GM21423 (cell line): ENCODE results near the gene XXYLT1.

Experiments used
- ATAC-seq: cut with Tn5 transposase; IDR thresholded peaks from one replicate; pipeline ENCODE4 v1.9.1; 2021; ENCODE audit warnings: mild to moderate bottlenecking, moderate library complexity; ENCODE audit not compliant: unreplicated experiment

XXYLT1 gene

DNA sequence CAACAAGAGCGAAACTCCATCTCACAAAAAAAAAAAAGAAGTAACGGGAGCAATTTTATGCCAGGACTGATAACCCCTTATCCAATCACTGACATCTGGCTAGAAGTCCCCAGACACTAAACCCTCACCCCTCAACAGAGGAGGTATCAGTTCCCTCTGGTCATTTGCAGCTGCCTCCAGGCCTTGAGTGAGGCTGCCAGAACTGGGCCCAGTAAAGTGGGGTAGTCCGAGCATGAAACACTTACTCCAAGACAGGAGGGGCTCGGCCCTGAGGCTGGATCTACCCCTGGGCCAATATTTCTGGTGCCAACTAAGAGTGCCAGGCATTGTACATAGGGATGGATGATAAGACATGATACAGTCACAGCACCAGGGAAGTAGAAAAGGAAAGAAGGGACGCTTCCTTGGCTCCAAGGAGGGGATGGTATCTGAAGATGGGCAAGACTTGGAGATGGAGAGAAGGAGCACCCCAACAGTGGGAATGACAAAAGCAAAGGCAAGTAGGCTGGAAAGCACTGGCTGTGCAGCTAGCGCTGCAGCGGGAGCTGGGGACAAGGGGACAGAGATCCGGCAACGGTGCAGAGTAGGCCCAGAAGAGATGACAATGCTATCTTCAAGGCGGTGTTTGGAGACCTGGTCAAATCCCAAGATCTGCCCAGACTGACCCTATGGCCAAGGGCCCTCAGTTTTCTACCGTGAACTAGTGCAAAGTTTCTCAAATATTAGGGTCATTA is 2.2 kb downstream of the XXYLT1 start:
- ATAC-seq: no peak

DNA sequence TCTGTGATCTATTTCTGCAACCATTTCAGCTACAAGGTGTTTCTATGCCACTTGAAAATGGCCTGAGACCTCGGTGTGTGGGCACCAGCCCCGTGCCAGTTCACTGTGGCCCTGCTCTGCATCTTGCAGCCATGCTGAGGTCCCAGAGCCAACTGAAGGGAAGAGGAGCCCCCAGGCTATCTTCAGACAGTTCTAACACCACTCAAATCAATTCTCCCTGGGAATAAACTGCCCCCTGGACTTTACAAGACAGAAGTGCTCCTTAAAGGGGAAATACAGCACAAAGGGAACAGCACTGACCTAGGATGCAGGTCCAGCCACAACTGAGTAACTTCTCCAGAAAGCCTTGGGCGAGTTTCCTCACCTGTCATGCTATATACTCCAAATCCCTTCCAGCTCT is 3.9 kb downstream of the XXYLT1 start:
- no peak for ATAC-seq

DNA sequence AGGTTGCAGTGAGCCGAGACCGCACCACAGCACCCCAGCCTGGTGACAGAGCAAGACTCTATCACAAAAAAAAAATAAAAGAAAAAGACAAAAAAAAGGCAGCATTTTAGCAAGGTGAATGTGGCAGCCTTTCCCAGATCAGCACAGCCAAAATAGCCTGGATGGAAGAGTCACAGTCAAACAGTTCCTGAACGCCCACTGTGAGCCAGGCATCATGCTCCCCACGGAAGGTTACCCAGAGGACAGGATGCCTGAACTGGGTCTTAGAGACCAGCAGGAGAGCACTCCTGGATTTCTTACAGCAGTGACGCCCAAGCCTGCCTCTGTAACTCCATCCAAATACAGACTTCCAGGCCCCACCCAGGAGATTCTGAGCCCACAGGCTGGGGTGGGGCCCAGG is 4.5 kb downstream of the XXYLT1 start:
- no peak for ATAC-seq

DNA sequence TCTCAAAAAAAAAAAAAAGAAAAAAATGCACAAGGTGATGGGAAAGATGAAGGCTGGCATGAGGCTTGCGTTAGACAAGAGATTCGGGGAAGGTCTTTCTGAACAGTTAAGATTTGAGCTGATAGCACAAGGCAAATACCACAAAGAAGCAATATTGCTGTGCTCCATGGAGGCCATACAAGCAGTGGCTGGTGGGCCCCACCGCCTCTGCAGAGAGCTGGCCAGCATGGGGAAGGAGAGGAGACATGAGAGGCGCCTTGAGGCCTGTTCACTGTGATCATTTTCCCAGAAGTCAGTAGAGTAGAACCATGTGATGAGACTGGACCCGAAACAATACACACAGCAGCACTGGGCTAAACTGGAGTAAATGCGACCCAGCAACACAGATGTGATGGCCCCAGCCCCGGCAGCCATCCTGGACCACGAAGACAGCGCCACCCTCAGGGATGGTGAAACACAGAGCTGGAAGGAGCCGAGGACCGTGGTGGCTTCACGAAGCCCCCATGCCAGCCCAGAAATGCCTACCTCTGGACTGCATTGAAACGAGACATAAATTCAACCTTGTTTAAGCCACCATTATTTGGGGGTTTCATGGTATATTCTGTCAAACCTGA is 5.5 kb downstream of the XXYLT1 start:
- no peak for ATAC-seq

DNA sequence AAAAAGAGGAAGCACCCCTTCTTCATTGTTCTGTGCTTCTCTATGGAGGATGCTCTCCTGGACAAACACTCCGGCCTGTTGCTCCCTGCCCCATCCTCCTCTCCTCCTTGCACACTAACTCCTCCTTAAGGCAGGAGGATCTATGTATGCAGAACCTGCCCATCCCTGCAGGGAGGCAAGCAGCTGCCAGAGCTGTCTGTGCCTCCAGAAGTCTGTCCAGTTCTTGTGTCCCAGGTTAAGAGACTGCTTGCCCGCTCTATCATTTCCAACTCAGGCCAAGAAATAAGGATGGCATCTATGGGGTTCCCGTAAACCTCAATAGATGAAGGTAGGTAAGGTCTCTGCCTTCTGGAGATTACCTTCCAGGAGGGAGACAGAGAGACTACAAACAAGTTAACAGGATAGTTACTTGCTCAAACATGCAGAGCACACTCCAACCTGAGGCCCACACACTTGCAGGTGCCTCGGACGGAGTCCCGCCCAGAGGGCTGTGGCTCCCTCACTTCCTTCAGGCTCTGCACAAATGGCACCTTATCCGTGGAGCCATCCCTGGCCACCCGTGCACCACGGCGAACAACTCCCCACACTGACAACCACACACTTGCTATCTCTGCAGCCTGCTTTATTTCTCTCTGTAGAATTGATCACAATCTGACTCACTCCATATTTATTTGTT is 6.9 kb downstream of the XXYLT1 start:
- ATAC-seq: no peak

DNA sequence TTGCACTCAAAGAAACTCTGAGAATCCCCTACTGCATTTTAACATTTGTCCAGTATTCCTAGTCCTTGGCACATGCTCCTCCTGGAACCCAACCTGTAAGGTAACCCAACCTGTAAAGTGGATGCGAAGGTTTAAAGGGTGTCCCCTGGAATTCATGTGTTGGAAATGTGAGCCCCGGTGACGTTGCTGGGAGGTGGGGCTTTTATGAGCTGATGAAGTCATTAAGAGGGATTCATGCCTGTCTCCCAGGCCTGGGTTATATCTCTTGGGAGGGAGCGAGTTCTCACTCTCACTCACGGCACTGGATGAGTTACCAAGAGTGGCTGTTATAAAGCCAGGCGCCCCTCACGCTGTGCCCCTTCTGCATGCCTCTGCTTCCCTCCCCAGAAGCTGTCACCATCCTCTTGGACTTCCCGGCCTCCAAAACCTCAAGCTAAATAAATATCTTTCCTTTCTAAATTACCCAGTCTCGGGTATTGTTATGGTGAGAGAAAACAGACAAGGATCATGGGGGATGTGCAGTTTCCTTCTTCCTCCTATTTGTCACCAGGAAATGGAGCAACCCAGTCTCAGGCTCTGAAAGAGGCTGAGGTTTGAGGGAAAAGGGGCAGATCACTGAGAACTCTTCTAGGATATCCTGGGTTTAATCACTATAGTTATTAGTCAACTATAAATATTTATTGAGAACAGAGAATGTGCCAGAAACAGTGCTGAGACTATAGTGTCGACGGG is 7.6 kb downstream of the XXYLT1 start:
- no peak for ATAC-seq

DNA sequence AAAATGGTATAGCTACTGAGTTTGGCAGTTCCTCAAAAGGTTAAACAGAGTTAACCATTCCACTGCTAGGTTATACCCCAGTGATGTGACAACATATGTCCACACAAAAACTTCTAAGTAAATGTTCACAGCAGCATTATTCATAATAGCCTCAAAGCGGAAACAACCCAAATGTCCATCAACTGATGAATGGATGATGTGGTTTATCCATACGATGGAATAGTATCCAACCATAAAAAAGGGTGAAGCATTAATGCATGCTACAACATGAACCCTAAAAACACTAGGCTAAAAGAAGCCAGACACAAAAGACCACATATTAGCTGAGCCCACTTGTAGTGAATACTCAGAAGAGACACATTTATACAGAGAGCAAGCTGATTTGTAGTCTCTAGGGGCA is 9.0 kb downstream of the XXYLT1 start:
- no peak for ATAC-seq

DNA sequence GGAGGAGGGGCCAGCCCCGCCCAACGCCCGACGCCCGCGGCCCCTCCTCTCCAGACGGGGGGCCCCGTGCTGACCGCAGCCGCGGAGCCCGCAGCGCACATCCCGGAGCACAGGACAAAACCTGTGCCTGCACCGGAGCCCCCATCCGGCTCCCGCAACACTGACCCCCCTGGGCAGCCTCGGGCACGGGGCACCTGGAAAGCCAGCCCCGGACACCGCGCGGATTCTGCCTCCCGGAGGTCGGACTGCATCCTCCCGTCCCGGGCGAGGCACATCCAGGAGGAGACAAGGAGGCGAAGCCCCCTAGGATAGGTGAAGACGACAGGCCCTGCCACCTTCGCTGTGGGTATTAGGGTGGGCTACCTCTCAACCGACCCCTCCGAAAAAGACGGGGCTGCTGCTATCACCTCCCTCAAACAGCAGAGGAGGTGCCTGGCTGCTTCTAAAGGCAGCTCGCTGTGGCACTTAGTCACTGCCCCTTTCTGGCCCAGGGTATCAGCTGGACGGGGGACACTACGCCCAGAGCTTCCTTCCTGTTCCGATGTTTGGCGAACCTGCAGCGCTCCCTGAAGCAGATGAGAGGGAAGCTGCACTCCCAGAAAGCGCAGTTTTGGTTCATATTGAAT is 10.6 kb downstream of the XXYLT1 start:
- ATAC-seq: peak; percentile 3

DNA sequence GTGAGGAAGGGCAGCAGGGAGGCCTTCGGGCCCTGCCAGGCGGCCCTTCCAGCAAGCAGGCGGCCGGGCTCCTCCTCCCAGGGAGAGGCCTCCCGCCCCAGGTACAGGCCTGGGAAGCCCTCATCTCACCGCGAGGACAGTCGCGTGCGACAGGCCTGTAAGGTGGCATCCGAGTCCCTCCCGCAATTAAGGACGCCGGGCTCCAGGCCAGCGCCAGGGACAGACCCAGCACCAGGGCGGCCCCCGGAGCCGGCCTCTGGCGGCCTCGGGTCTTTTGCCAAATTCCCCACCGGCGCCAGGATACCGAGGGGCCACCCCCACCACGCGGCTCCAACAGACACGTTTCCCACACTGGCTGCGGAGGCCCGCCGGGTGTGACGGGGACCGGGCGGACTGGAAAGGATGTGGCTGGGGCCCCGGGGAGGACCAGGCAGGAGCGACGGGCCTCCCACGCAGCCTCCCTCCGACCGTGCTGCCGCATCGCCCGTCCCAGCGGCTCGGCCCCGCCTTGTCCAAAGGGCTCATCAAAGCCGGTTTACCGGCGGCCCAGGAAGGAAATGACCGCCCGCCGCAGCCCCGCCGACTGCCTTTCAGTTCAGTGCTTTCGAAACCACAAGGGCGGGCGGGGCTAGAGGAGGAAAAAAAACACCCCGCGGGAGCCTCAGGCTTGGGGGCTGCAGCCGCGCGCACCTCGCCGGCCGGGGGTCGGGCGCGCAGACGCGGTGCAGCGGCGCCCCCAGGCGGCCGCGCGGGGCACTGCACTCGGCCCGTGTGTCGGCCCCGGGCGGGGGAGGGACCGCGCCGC is 11.3 kb downstream of the XXYLT1 start:
- peak; percentile 77 for ATAC-seq

DNA sequence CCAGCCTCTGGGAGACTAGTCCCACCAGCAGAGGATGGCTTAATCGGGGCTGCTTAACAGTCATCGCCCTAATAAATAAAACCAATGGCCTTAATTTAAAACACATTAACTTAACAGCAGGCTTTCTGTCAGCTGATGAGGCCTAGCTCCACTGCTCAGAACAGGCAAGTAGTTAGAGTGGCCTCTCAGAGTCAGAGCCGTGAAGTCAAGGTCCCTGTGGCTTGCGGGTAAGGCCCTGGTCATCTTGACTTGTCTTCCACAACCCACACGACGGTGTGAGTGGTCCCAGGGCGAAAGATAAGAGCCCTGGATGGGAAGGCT is 11.8 kb downstream of the XXYLT1 start:
- no peak for ATAC-seq

DNA sequence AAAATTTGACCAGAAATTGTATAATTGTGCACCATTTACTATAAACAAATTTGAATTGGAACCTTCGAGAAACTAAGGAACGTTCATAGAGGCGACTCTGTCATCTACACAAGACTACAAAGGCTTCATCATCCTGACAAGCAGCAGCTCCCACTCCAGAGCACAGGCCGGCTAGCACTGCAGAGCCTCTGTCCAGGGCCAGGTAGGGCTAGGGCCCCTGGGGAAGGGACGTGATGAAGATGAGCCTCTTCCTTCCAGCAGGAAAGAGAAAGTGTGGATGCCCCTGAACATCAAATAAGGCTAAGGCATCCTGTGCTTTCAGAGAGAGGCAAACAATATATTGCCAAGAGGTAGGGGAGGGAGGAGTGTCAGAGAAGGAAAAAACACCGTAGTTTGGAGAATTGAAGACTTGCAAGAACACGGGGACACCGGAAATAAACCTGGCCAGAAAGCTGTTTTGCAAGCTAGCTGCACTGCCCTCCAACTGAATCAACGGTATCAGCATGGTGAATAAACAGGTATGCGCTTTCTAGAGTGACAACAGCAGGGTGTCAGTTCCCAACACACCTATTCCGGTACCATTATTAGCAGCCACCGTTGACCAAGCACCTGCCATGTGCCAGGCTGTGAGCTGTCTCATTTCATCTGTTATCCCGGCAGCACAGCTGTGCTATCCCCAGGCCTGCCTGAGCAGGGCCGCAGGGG is 12.4 kb downstream of the XXYLT1 start:
- ATAC-seq: no peak

DNA sequence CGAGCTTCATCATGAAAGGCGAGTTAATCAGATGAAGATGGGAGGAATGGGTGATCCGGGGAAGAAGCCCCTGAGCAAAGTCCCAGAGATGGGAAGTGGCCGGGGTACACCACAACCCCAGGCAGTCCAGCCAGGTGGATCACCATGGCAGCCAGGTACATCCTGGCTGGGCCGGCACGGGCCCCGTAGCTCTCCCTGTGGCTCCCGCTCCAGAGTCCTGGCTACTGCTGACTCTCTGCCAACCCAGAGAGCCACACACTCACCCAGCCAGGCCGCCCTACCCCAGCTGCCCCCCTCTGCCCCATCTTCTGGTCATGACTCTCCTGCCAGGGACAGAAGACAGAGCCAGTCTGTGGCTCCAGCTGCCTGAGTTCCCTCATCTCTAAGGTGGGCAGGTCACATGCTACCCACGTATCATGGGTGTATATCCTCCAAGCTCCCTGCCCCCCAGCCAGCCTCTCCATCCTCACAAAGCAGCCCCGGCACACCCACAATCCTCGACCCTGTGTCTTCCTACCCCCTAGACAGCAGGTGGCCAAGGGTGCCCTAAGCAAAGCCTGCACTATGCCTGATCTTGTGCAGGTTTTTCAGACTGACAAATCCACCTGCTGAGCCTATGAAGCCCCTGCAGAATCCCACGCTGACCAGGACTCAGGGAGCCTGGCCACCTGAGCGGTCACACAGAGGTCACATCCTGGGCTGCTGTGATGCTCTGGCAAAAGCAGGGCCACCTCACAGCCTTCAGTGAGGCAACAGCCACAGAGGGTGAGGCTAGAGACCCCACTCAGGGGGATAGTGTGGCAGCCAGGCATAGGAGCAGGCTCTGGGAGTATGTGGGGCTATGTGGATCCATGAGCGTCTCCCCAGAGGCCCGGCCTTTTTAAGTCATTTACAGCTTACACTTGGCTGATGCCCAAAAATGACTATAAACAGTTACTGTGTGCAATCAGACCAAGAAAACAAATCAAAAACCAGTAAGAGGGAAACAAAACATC is 13.2 kb downstream of the XXYLT1 start:
- no peak for ATAC-seq

DNA sequence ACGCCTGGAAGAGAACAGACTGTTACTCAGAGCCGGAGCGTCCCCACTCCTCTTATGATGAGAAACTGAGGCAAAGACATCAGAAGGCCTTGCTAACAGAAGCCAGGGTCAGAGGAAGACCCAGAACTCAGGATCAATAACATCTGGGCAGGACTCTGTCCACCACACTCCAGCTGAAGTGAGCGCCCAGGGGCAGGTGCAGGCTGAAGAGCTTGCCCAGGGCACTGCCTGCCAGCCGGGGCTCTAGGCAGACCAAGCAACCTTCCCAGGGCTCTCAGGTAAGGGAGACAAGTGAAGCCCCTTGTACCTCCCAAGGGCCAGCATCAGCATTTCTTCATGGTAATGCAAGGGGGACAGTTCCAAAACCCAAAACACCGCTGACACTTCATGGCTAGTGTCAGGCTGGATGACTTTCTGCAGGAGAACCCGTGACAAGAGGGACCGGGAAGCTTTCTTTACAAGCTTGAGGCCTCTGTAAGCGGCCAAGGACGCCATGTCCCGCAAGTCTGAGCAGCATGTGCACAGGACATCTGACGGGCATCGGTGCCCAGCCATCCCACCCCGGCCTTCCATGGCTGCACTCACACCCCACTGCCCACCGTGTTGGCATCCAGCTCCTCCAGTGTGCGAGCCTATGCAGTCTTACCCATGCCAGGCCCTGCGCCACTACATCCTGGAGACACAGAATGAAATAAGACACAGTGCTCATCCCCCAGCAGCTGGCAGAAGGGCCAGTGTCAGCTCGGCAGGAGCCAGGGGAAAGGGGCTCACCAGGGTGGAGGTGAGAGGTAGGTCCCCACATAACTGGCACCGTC is 14.1 kb downstream of the XXYLT1 start:
- no peak for ATAC-seq

DNA sequence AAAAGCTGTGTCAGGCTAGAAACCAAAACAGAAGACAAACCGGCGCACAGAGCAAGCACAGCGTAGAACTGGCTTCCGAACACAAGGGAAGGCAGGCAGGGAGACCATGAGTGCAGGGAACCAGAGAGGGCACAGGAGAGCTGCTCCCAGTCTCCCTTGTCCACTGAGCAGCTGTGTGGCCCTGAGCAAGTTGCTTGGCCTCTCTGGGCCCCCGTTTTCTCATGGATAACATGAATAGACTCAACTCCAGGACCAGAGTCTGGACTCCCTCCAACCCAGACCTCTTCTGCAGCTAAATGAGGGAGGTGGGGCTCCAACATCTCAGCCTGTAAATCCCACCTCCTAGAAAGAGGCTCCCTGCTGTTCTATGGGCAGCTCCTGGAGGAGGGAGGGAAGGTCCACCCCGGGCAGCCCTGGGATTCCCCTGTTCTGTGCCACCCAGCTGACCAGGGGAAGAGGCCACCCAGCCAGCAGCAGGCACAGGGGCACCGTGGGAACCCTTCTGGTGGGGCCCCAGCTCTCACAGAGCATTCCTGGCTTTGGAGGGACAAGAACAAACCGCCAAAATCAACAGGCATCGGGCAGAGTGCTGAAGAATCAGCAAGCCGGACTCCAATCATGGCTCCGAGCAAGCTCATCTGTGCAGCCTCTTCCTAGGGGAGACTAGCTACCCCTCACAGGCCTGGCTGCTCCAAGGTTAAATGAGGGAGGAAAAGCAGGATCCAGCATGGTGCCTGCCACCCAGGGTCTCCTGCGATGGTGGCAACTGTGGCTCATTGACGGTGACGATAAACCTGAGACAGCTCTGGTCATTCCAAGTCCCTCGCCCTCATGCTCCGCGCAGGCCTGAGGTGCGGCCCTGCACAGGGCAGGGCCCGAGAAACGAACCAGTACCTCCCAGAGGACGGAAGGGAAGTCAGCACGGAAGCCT is 15.1 kb downstream of the XXYLT1 start:
- no peak for ATAC-seq

DNA sequence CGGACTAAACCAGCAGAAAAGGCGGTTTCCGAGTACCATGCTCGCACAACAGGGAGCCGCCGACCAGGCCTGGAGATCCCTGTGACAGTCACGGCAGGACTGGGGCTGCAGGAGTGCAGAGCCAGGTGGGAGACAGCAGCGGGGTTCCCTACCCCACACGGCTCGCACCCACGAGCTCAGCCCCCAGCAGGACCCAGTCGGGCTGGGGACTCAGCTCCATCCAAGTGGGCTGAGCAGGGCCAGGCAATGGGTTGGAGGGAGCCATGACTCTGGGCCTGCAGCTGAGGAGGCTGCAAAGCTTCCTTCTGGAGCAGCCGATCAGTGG is 15.8 kb downstream of the XXYLT1 start:
- no peak for ATAC-seq

DNA sequence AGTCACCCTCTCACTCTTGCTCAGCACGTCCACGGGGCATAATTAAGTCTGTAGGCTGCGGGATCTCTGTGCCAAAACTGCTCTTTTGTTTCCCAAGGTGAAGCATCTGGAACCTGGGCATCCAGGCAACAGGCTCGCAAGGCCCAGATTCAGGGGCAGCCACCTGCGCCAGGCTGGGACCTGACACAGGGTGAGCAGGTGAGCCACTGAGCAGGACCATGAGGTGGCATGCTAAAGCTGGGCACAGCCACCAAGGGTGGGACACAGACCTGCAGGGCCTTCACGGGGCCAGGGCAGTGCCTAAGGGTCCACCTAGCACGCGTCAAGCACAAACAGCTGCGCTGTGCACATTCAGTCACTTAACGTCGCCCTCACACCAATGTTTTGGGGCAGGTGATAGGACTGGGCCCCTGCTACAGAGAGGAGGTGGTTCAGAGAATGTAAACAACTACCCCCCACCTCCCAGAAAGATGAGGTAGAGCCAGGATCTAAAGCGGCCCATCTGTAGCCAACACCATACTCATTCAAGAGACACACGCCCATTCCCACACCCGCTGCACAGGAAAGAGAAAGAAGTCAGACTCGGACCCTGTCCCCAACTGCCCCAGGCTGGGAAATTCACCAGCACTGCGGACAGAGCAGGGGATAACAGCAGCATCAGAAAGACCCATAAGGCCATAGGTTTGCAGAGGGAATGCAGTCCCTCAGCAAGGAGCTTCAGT is 16.3 kb downstream of the XXYLT1 start:
- ATAC-seq: no peak
